GM18505 (cell line): ENCODE results near the gene APBB2.

Experiments used
- ATAC-seq: cut with Tn5 transposase; IDR thresholded peaks from one replicate; pipeline ENCODE4 v1.9.1; 2021; ENCODE audit not compliant: unreplicated experiment
- POLR2A ChIP-seq: IDR thresholded peaks from 4 replicates; pipeline ENCODE4 v1.6.1; 2011; ENCODE audit warnings: borderline replicate concordance; ENCODE audit not compliant: insufficient read depth, insufficient read length; ENCODE audit errors: extremely low read depth

Gene APBB2

GRCh38 chr4:41122309-41122708 lies 92.0 kb downstream of the APBB2 start:
- no peak for TF ChIP-seq POLR2A
- no peak for ATAC-seq

GRCh38 chr4:41121906-41122305 lies 92.4 kb downstream of the APBB2 start:
- no peak for ATAC-seq
- no peak for TF ChIP-seq POLR2A

- no peak for TF ChIP-seq POLR2A
- no peak for ATAC-seq
These were observed 93.8 kb downstream of the APBB2 start for GRCh38 chr4:41120297-41121217.

GRCh38 chr4:41119867-41120295 lies 94.5 kb downstream of the APBB2 start:
- ATAC-seq = no peak
- no peak for TF ChIP-seq POLR2A

GRCh38 chr4:41111791-41112190 lies 102.6 kb downstream of the APBB2 start:
- no peak for ATAC-seq
- no peak for TF ChIP-seq POLR2A

GRCh38 chr4:41110050-41110449 lies 104.3 kb downstream of the APBB2 start:
- no peak for ATAC-seq
- TF ChIP-seq POLR2A = no peak

GRCh38 chr4:41108481-41108880 lies 105.9 kb downstream of the APBB2 start:
- TF ChIP-seq POLR2A = no peak
- ATAC-seq = no peak

GRCh38 chr4:41106694-41107419 lies 107.5 kb downstream of the APBB2 start:
- no peak for ATAC-seq
- TF ChIP-seq POLR2A = no peak

GRCh38 chr4:41106081-41106480 lies 108.3 kb downstream of the APBB2 start:
- ATAC-seq = no peak
- no peak for TF ChIP-seq POLR2A

GRCh38 chr4:41104155-41104554 lies 110.2 kb downstream of the APBB2 start:
- ATAC-seq = no peak
- no peak for TF ChIP-seq POLR2A

GRCh38 chr4:41103657-41104056 lies 110.7 kb downstream of the APBB2 start:
- TF ChIP-seq POLR2A = no peak
- ATAC-seq = no peak

- no peak for TF ChIP-seq POLR2A
- no peak for ATAC-seq
These were observed 111.8 kb downstream of the APBB2 start for GRCh38 chr4:41102414-41103092.
